Prostate gland (tissue), 2 donors: ENCODE data around the gene ARID2. TPM values are rescaled to one million over a fixed set of nuclear protein-coding genes. Genes with fewer than 3 reads are reported as not detected.

Experiments
- DNase-seq: peaks from one replicate; pipeline ENCODE4 v3.0.0-alpha.2; 2019; ENCODE audit warnings: low spot score
- H3K27ac ChIP-seq, 2 donors: fragments of 200-600 bp; sonication (generic); 2 replicates each; pipeline ENCODE4 v1.5.1; 2017 to 2019
- H3K27me3 ChIP-seq: fragments of 200-600 bp; sonication (generic); replicated peaks from 2 replicates; pipeline ENCODE4 v1.5.1; 2019; ENCODE audit not compliant: insufficient read depth
- H3K36me3 ChIP-seq, 2 donors: fragments of 200-600 bp; sonication (generic); 1 replicate in 1 of 2; 2 replicates in 1 of 2; pipeline versions ENCODE4 v1.5.1 to v1.8.1; 2017 to 2019
- H3K4me1 ChIP-seq: fragments of 200-600 bp; sonication (generic); replicated peaks from 2 replicates; pipeline ENCODE4 v1.5.1; 2019
- H3K4me3 ChIP-seq, 2 donors: fragments of 200-600 bp; sonication (generic); 2 replicates each; pipeline ENCODE4 v1.5.1; 2017 to 2019
- H3K9me3 ChIP-seq: fragments of 200-600 bp; sonication (generic); 2 replicates; pipeline ENCODE4 v1.5.1; 2017
- CTCF ChIP-seq, 4 experiments: fragments of 200-600 bp in 2 of 4; fragments of 450-650 bp in 2 of 4; sonication (generic) in 2 of 4; IDR thresholded peaks; 1 replicate in 3 of 4; 2 replicates in 1 of 4; pipeline ENCODE4 v1.5.1; 2016 to 2019; ENCODE audit warnings: antibody characterized with exemption in 4 of 4, mild to moderate bottlenecking in 2 of 4, moderate library complexity in 2 of 4
- POLR2A ChIP-seq: fragments of 450-650 bp; IDR thresholded peaks from one replicate; pipeline ENCODE4 v1.6.1; 2016; ENCODE audit warnings: antibody characterized with exemption, mild to moderate bottlenecking
- POLR2AphosphoS5 ChIP-seq: sonication (generic); formaldehyde crosslinking; IDR thresholded peaks from one replicate; pipeline ENCODE4 v1.6.1; 2017; ENCODE audit warnings: antibody characterized with exemption
- WGBS: methylation state at CpG from one replicate; pipeline ENCODE4 v1.1.5; 2018; 5-methylcytosine and 5-hydroxymethylcytosine counted together
- intact Hi-C: fragments of 100-400 bp; cut with DNase I; formaldehyde crosslinking; loops from one replicate; pipeline ENCODE4 v1.14.2; 2022
- total RNA-seq, 2 donors: library from RNA; depleted of rRNA; stranded (reverse); fragments of >200 nt; gene quantifications; one replicate each; pipeline ENCODE4 v1.1.0, GENCODE V29; 2016

ARID2 gene
- total RNA-seq, 2 donors from 2014 or later: 29.5 to 47.3 TPM

GRCh38 chr12:45768194-45768593 is 38.7 kb downstream of the ARID2 start:
- no peaks in the 10 kb centered on the region for H3K36me3 ChIP-seq
- intact Hi-C loops: loop anchor here (10.0 kb wide), 1 partner anchor 227 kb away; the partner anchor contains the start of gene SCAF11
- 77% methylated on average over 1 of the region's 1 CpG for WGBS
- DNase-seq: no peak
- H3K9me3 ChIP-seq: no peaks in the 10 kb centered on the region
- no peak overlapping the region for H3K4me3 ChIP-seq
- no peaks in the 10 kb centered on the region for H3K27me3 ChIP-seq
- H3K27ac ChIP-seq: no peak overlapping the region
- TF ChIP-seq CTCF (IDR thresholded peaks at IDR 0.05) (no peak), POLR2A (no peak), POLR2AphosphoS5 (no peak)
- H3K4me1 ChIP-seq: no peaks in the 10 kb centered on the region

GRCh38 chr12:45773747-45774146 is 44.2 kb downstream of the ARID2 start:
- Histone ChIP-seq H3K4me1 (no peaks in the 10 kb centered on the region), H3K9me3 (no peaks in the 10 kb centered on the region), H3K27ac (no peak overlapping the region), H3K36me3 (no peaks in the 10 kb centered on the region), H3K4me3 (no peak overlapping the region), H3K27me3 (no peaks in the 10 kb centered on the region)
- TF ChIP-seq POLR2A: no peak
- DNase-seq: no peak
- WGBS: 95% methylated on average over 1 of the region's 1 CpG
- intact Hi-C loops: no loop called here

- Histone ChIP-seq H3K4me1 (no peaks in the 10 kb centered on the region), H3K27me3 (no peaks in the 10 kb centered on the region), H3K9me3 (no peaks in the 10 kb centered on the region), H3K4me3 (no peak overlapping the region), H3K36me3 (no peaks in the 10 kb centered on the region), H3K27ac (no peak overlapping the region)
- no peak for DNase-seq
- TF ChIP-seq CTCF (IDR thresholded peaks at IDR 0.05): no peak
- TF ChIP-seq POLR2A: no peak
- no peak for TF ChIP-seq POLR2AphosphoS5
- WGBS: 60% methylated on average over 5 of the region's 5 CpGs
- intact Hi-C loops: no loop called here
Measured at GRCh38 chr12:45774508-45775162, 45.1 kb downstream of the ARID2 start.

- Histone ChIP-seq H3K4me1 (no peaks in the 10 kb centered on the region), H3K27me3 (no peaks in the 10 kb centered on the region), H3K9me3 (no peaks in the 10 kb centered on the region), H3K4me3 (no peak overlapping the region), H3K27ac (no peak overlapping the region), H3K36me3 (no peaks in the 10 kb centered on the region)
- intact Hi-C loops: no loop called here
- WGBS: 82% methylated on average over 1 of the region's 1 CpG
- no peak for DNase-seq
- TF ChIP-seq POLR2AphosphoS5 (no peak), CTCF (IDR thresholded peaks at IDR 0.05) (no peak), POLR2A (no peak)
Measured at GRCh38 chr12:45775465-45775864, 46.0 kb downstream of the ARID2 start.

GRCh38 chr12:45775964-45776363 is 46.5 kb downstream of the ARID2 start:
- DNase-seq: no peak
- intact Hi-C loops: no loop called here
- Histone ChIP-seq H3K36me3 (no peaks in the 10 kb centered on the region), H3K9me3 (no peaks in the 10 kb centered on the region), H3K4me1 (no peaks in the 10 kb centered on the region), H3K27ac (no peak overlapping the region), H3K27me3 (no peaks in the 10 kb centered on the region), H3K4me3 (no peak overlapping the region)
- WGBS: 36% methylated on average over 2 of the region's 2 CpGs
- TF ChIP-seq POLR2A (no peak), POLR2AphosphoS5 (no peak), CTCF (IDR thresholded peaks at IDR 0.05) (no peak)
